ENCODE measurements around the gene IGSF21. TPM values are rescaled to one million over a fixed set of nuclear protein-coding genes. Genes with fewer than 3 reads are reported as not detected.

The IGSF21 gene
- polyA plus RNA-seq, 1 donor (not counting 4 experiments of a cell fraction or from before 2014, with no cell fraction given): not detected

GRCh38 chr1:18097206-18097605, 10.4 kb upstream of the IGSF21 start:
- no peak overlapping the region for H3K9ac ChIP-seq (ENCODE audit: control insufficient read depth, extremely low read depth, insufficient read depth, low read length)
- H3K27ac ChIP-seq (ENCODE audit: control insufficient read depth, insufficient read depth, low read length): no peak overlapping the region
- H2AFZ ChIP-seq (ENCODE audit: control insufficient read depth, low read length): no peak overlapping the region
- no peaks in the 10 kb centered on the region for H4K20me1 ChIP-seq (ENCODE audit: control insufficient read depth, extremely low read depth, insufficient read depth, low read length)
- H3K79me2 ChIP-seq (ENCODE audit: control insufficient read depth, insufficient read depth, low read length): no peaks in the 10 kb centered on the region
- no peak overlapping the region for H3K4me3 ChIP-seq (ENCODE audit: control insufficient read depth in 2 of 3, extremely low read depth in 1 of 3, insufficient read depth in 2 of 3, low read depth in 1 of 3, low read length in 3 of 3)
- H3K4me1 ChIP-seq (ENCODE audit: control insufficient read depth, extremely low read depth, insufficient read depth, low read length): no peaks in the 10 kb centered on the region
- H3K9me1 ChIP-seq (ENCODE audit: control insufficient read depth, extremely low read depth, insufficient read depth, low read length): no peaks in the 10 kb centered on the region
- H3K36me3 ChIP-seq (ENCODE audit: control insufficient read depth in 2 of 2, extremely low read depth in 1 of 2, insufficient read depth in 2 of 2, low read length in 2 of 2): no peaks in the 10 kb centered on the region
- H3K4me2 ChIP-seq (ENCODE audit: control insufficient read depth, extremely low read depth, insufficient read depth, low read depth, low read length): no peak overlapping the region
- no peak for TF ChIP-seq EZH2 (IDR thresholded peaks at IDR 0.05; ENCODE audit: low read length)
- TF ChIP-seq, protein P1, sequence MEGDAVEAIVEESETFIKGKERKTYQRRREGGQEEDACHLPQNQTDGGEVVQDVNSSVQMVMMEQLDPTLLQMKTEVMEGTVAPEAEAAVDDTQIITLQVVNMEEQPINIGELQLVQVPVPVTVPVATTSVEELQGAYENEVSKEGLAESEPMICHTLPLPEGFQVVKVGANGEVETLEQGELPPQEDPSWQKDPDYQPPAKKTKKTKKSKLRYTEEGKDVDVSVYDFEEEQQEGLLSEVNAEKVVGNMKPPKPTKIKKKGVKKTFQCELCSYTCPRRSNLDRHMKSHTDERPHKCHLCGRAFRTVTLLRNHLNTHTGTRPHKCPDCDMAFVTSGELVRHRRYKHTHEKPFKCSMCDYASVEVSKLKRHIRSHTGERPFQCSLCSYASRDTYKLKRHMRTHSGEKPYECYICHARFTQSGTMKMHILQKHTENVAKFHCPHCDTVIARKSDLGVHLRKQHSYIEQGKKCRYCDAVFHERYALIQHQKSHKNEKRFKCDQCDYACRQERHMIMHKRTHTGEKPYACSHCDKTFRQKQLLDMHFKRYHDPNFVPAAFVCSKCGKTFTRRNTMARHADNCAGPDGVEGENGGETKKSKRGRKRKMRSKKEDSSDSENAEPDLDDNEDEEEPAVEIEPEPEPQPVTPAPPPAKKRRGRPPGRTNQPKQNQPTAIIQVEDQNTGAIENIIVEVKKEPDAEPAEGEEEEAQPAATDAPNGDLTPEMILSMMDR (optimal IDR thresholded peaks at IDR 0.05 in 1 of 3, IDR thresholded peaks at IDR 0.05 in 1 of 3, conservative IDR thresholded peaks at IDR 0.05 in 1 of 3; ENCODE audit: extremely low read depth in 1 of 3, insufficient read depth in 2 of 3, low read length in 3 of 3): no peak
- DNase-seq (ENCODE audit: low read depth, low spot score) (no peak), FAIRE-seq (no peak)
- H3K9me3 ChIP-seq (ENCODE audit: control insufficient read depth, low read depth, low read length): no peaks in the 10 kb centered on the region
- H3K27me3 ChIP-seq (ENCODE audit: control insufficient read depth, extremely low read depth, insufficient read depth, low read length): no peaks in the 10 kb centered on the region
- dilution Hi-C loops (cut with MboI; ENCODE audit: extremely low pct_ligation_motif_present, low sequenced_read_pairs): no loop called here

- Histone ChIP-seq H3K4me2 (ENCODE audit: control insufficient read depth, extremely low read depth, insufficient read depth, low read depth, low read length) (no peak overlapping the region), H4K20me1 (ENCODE audit: control insufficient read depth, extremely low read depth, insufficient read depth, low read length) (no peaks in the 10 kb centered on the region), H3K9me3 (ENCODE audit: control insufficient read depth, low read depth, low read length) (no peaks in the 10 kb centered on the region), H3K27me3 (ENCODE audit: control insufficient read depth, extremely low read depth, insufficient read depth, low read length) (no peaks in the 10 kb centered on the region), H2AFZ (ENCODE audit: control insufficient read depth, low read length) (no peak overlapping the region), H3K4me1 (ENCODE audit: control insufficient read depth, extremely low read depth, insufficient read depth, low read length) (no peaks in the 10 kb centered on the region), H3K36me3 (ENCODE audit: control insufficient read depth in 2 of 2, extremely low read depth in 1 of 2, insufficient read depth in 2 of 2, low read length in 2 of 2) (no peaks in the 10 kb centered on the region), H3K9me1 (ENCODE audit: control insufficient read depth, extremely low read depth, insufficient read depth, low read length) (no peaks in the 10 kb centered on the region), H3K27ac (ENCODE audit: control insufficient read depth, insufficient read depth, low read length) (no peak overlapping the region), H3K79me2 (ENCODE audit: control insufficient read depth, insufficient read depth, low read length) (no peaks in the 10 kb centered on the region), H3K9ac (ENCODE audit: control insufficient read depth, extremely low read depth, insufficient read depth, low read length) (no peak overlapping the region), H3K4me3 (ENCODE audit: control insufficient read depth in 2 of 3, extremely low read depth in 1 of 3, insufficient read depth in 2 of 3, low read depth in 1 of 3, low read length in 3 of 3) (no peak overlapping the region)
- dilution Hi-C loops (cut with MboI; ENCODE audit: extremely low pct_ligation_motif_present, low sequenced_read_pairs): no loop called here
- FAIRE-seq (no peak), DNase-seq (ENCODE audit: low read depth, low spot score) (no peak)
- no peak for TF ChIP-seq EZH2 (IDR thresholded peaks at IDR 0.05; ENCODE audit: low read length)
- TF ChIP-seq, protein P1 (optimal IDR thresholded peaks at IDR 0.05 in 1 of 3, IDR thresholded peaks at IDR 0.05 in 1 of 3, conservative IDR thresholded peaks at IDR 0.05 in 1 of 3; ENCODE audit: extremely low read depth in 1 of 3, insufficient read depth in 2 of 3, low read length in 3 of 3): no peak
Measured at GRCh38 chr1:18099026-18099425, 8.6 kb upstream of the IGSF21 start.

All from keratinocyte (primary cell).